PFSK-1 (cell line): ENCODE data around the gene USP4.

Source experiments
- FOXP2 ChIP-seq: optimal IDR thresholded peaks from 2 replicates; pipeline ENCODE3; 2011; ENCODE audit warnings: borderline replicate concordance, control low read depth, inconsistent platforms; ENCODE audit not compliant: insufficient read depth; ENCODE audit errors: extremely low read length, extremely low read depth
- POLR2AphosphoS5 ChIP-seq: IDR thresholded peaks from 2 replicates; pipeline ENCODE4 v1.6.1; 2012; ENCODE audit warnings: low read depth, mild to moderate bottlenecking, control low read depth, low read length, moderate library complexity
- SIN3A ChIP-seq: IDR thresholded peaks from 2 replicates; pipeline ENCODE4 v1.6.1; 2012; ENCODE audit warnings: mild to moderate bottlenecking, low read length, moderate library complexity, borderline replicate concordance; ENCODE audit not compliant: insufficient read depth
- TAF1 ChIP-seq: IDR thresholded peaks from 2 replicates; pipeline ENCODE4 v1.6.1; 2012; ENCODE audit warnings: low read length, control low read depth, borderline replicate concordance; ENCODE audit not compliant: insufficient read depth
- TF ChIP-seq, protein P1 (sequence below), 2 experiments: IDR thresholded peaks; 2 replicates each; pipeline versions ENCODE4 v1.6.1 to v1.8.0; 2011 to 2012; ENCODE audit warnings: low read depth in 2 of 2, low read length in 2 of 2, control low read depth in 1 of 2, inconsistent platforms in 1 of 2, mild to moderate bottlenecking in 1 of 2, moderate library complexity in 1 of 2; ENCODE audit not compliant: insufficient read depth in 1 of 2

DNA sequence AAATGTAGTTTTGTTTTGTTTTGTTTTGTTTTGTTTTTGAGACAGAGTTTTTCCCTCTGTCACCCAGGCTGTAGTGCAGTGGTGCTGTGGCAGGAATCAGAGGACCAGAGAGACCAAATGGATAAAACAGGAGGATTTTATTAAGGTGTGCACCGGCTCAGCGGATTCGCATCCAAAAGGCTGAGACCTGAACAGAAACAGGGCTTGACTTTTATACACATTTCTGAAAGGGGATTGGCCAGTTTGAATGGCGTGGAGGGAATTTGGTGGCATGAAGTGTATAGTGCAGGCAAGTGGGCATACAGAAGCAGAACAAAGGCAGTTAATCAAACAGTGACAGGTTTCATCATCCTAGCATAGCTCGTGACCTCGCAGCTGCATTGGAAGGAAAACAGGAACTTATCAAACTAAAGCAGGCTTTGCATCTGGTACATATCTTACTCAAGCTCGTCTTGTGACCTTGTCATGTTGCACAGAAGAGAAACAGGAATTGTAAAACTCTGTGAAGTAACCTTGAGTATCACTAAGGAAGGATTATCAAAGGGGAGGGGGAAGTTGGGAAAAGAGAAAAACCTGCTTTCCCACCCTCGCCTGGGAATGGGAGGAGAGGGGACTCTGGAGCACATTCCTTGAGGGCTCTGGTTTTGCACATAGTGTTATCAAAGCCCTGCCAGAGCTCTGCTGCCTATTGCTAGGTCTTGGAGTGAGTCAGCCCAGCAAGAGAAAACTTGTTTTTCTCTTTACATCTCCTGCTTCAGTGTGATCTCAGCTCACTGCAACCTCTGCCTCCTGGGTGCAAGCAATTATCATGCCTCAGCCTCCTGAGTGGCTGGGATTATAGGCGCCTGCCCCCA, 101.4 kb downstream of the USP4 start:
- TF ChIP-seq POLR2AphosphoS5 (no peak), TAF1 (no peak), SIN3A (no peak), FOXP2 (no peak)
- TF ChIP-seq, protein P1, sequence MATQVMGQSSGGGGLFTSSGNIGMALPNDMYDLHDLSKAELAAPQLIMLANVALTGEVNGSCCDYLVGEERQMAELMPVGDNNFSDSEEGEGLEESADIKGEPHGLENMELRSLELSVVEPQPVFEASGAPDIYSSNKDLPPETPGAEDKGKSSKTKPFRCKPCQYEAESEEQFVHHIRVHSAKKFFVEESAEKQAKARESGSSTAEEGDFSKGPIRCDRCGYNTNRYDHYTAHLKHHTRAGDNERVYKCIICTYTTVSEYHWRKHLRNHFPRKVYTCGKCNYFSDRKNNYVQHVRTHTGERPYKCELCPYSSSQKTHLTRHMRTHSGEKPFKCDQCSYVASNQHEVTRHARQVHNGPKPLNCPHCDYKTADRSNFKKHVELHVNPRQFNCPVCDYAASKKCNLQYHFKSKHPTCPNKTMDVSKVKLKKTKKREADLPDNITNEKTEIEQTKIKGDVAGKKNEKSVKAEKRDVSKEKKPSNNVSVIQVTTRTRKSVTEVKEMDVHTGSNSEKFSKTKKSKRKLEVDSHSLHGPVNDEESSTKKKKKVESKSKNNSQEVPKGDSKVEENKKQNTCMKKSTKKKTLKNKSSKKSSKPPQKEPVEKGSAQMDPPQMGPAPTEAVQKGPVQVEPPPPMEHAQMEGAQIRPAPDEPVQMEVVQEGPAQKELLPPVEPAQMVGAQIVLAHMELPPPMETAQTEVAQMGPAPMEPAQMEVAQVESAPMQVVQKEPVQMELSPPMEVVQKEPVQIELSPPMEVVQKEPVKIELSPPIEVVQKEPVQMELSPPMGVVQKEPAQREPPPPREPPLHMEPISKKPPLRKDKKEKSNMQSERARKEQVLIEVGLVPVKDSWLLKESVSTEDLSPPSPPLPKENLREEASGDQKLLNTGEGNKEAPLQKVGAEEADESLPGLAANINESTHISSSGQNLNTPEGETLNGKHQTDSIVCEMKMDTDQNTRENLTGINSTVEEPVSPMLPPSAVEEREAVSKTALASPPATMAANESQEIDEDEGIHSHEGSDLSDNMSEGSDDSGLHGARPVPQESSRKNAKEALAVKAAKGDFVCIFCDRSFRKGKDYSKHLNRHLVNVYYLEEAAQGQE (IDR thresholded peaks at IDR 0.05; ENCODE audit: insufficient read depth in 1 of 2, low read depth in 2 of 2, low read length in 2 of 2) = no peak
